Measurements from ENCODE around the gene FAM72A.
"Not testable (repeated sequence)": the region's sequence is repeated elsewhere in the genome, so short reads cannot be mapped to it uniquely, and the experiment has no call there.

DNA sequence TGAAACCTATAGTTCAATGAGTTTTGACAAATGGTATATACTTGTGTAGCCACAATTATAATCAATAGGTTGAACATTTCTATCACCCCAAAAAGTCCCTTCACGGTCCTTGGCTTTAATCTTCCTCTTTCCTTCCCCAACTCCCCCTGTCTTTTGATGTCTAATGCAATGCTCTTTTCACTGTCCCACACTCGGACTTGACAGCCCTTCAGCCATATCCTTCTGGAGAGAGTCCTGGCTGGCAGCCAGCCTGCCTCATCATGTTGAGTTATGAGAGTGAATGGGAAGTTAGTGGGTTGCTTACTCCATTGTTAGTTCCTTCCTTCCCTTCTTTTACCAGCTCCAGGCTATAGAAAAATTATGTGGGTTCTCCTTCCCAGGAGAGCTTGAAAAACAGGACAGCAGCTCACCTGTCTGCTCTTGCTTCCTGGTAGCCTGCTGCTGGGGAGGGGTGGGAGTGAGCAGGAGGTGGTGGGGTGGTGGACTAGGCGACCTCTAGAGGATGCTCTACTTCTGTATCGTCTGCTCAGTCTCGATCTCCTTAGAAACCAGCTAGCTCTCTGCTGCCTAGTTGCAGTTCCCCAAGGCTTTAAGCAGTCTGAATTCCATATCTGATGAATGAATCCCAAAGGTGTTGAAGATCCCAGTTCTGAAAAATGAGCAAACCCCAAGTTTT, 30.5 kb upstream of the FAM72A start:
- TF ChIP-seq CTCF (tag by site-specific recombination; IDR thresholded peaks at IDR 0.05); ZNF174 (tag by site-specific recombination; IDR thresholded peaks at IDR 0.05); ZNF37A (tag by site-specific recombination; IDR thresholded peaks at IDR 0.05); MEIS1 (CRISPR knock-in tag; IDR thresholded peaks at IDR 0.05; ENCODE audit: borderline replicate concordance); BCL6B (tag by site-specific recombination; IDR thresholded peaks at IDR 0.05); ZBTB21 (tag by site-specific recombination; IDR thresholded peaks at IDR 0.05); ZNF510 (tag by site-specific recombination; IDR thresholded peaks at IDR 0.05; ENCODE audit: insufficient replicate concordance); ZNF18 (tag by site-specific recombination; IDR thresholded peaks at IDR 0.05); ZNF530 (tag by site-specific recombination; IDR thresholded peaks at IDR 0.05; ENCODE audit: low read depth); ZBTB48 (tag by site-specific recombination; IDR thresholded peaks at IDR 0.05); ZNF843 (tag by site-specific recombination; IDR thresholded peaks at IDR 0.05): not testable (repeated sequence)
- TF ChIP-seq, protein P1, sequence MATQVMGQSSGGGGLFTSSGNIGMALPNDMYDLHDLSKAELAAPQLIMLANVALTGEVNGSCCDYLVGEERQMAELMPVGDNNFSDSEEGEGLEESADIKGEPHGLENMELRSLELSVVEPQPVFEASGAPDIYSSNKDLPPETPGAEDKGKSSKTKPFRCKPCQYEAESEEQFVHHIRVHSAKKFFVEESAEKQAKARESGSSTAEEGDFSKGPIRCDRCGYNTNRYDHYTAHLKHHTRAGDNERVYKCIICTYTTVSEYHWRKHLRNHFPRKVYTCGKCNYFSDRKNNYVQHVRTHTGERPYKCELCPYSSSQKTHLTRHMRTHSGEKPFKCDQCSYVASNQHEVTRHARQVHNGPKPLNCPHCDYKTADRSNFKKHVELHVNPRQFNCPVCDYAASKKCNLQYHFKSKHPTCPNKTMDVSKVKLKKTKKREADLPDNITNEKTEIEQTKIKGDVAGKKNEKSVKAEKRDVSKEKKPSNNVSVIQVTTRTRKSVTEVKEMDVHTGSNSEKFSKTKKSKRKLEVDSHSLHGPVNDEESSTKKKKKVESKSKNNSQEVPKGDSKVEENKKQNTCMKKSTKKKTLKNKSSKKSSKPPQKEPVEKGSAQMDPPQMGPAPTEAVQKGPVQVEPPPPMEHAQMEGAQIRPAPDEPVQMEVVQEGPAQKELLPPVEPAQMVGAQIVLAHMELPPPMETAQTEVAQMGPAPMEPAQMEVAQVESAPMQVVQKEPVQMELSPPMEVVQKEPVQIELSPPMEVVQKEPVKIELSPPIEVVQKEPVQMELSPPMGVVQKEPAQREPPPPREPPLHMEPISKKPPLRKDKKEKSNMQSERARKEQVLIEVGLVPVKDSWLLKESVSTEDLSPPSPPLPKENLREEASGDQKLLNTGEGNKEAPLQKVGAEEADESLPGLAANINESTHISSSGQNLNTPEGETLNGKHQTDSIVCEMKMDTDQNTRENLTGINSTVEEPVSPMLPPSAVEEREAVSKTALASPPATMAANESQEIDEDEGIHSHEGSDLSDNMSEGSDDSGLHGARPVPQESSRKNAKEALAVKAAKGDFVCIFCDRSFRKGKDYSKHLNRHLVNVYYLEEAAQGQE (tag by site-specific recombination; IDR thresholded peaks at IDR 0.05) = not testable (repeated sequence)
- TF ChIP-seq, protein P2, sequence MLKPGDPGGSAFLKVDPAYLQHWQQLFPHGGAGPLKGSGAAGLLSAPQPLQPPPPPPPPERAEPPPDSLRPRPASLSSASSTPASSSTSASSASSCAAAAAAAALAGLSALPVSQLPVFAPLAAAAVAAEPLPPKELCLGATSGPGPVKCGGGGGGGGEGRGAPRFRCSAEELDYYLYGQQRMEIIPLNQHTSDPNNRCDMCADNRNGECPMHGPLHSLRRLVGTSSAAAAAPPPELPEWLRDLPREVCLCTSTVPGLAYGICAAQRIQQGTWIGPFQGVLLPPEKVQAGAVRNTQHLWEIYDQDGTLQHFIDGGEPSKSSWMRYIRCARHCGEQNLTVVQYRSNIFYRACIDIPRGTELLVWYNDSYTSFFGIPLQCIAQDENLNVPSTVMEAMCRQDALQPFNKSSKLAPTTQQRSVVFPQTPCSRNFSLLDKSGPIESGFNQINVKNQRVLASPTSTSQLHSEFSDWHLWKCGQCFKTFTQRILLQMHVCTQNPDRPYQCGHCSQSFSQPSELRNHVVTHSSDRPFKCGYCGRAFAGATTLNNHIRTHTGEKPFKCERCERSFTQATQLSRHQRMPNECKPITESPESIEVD (tag by site-specific recombination; IDR thresholded peaks at IDR 0.05) = not testable (repeated sequence)

Measured in HEK293 (cell line).